ENCODE measurements around the gene RHBDD3. TPM values are rescaled to one million over a fixed set of nuclear protein-coding genes. Genes with fewer than 3 reads are reported as not detected.

Gene RHBDD3
- total and polyA plus RNA-seq, 8 donors: 24.1 to 41.8 (median 31.8) TPM

DNA sequence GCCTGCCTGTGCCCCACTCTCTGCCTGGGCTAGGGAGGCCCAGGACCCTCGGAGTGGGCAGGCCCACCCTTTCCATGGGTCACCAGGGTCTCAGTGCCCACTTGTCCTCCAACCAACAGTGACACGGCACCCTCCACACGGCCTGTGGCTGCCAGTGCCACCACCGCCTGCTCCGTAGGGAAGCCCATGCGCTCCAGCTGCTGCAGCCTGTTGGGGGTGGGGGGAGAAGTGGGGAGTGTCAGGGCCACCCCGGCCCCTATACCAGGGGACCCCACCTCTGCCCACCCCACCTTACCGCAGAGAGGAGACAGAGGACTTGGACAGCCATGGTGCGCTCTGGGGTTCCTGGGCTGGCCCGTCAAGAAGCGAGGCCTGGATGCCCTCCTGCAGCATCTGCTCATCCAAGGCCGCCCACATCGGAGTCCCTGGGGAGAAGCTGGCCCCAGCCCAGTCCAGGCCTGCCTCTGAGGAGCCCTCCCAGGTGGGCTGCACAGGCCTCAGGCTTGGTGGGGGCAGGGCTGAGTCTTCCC is 7.7 kb downstream of the RHBDD3 start:
- DNase-seq: no peak
- Histone ChIP-seq H3K27ac (no peak overlapping the region), H3K36me3 (peaks cover 0 to 38% of the 10 kb centered on the region in 2 donors), H3K4me1 (no peaks in the 10 kb centered on the region), H3K4me3 (no peak overlapping the region), H3K27me3 (no peaks in the 10 kb centered on the region), H3K9me3 (no peaks in the 10 kb centered on the region)
- intact Hi-C loops (cut with DNase I): no loop called here
- no peak for TF ChIP-seq CTCF (IDR thresholded peaks at IDR 0.05)
- no peak for ATAC-seq

- Histone ChIP-seq H3K36me3 (peaks cover 0 to 31% of the 10 kb centered on the region in 2 donors), H3K9me3 (no peaks in the 10 kb centered on the region), H3K4me3 (no peak overlapping the region), H3K27ac (no peak overlapping the region), H3K27me3 (no peaks in the 10 kb centered on the region), H3K4me1 (no peaks in the 10 kb centered on the region)
- intact Hi-C loops (cut with DNase I): loop anchor here in 1 of 2 donors (10.0 kb wide), 1 partner anchor 405 kb away; no protein-coding TSS in a partner anchor
- DNase-seq: no peak
- TF ChIP-seq CTCF (IDR thresholded peaks at IDR 0.05): no peak
- ATAC-seq: no peak
Observed at GRCh38 chr22:29259253-29259899, 8.4 kb downstream of the RHBDD3 start.

DNA sequence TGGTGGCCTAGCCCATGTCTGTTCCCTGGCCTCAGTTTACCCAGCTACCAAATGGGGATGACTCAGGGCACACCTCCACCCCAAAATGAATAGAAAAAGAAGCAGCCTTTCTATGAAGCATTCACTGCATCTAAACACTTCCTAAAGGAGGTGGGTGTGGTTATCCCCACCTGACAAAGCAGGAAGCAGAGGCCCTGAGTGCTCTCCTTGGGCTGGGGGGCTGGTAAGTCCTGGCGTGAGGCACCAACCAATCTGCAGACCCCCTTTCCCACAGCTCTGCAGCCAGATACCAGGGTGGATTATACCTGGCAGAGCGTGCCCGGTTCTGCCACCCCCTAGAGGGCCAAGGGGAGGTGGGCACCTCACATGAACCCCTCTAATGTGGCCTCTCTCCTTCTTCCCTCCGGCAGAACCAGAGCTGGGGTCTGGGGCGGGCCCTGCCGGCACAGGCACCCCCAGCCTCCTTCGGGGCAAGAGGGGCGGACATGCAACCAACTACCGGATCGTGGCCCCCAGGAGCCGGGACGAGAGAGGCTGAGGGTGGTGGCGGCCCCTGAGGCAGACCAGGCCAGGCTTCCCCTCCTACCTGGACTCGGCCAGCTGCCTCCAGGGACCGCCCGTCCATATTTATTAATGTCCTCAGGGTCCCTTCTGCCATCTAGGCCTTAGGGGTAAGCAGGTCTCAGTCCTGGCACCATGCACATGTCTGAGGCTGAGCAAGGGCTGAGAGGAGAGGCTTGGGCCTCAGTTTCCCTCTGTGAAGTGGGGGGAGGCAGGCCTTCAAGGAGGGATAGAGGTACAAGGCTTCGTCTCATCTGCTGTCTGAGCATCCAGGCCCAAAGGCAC is 9.2 kb downstream of the RHBDD3 start:
- peaks cover 0 to 24% of the 10 kb centered on the region in 2 donors for H3K36me3 ChIP-seq
- intact Hi-C loops (cut with DNase I): loop anchor here in 1 of 2 donors (10.0 kb wide), 1 partner anchor 404 kb away; no protein-coding TSS in a partner anchor
- no peak overlapping the region for H3K27ac ChIP-seq
- ATAC-seq: no peak
- H3K4me3 ChIP-seq: no peak overlapping the region
- H3K27me3 ChIP-seq: no peaks in the 10 kb centered on the region
- no peak for TF ChIP-seq CTCF (IDR thresholded peaks at IDR 0.05)
- no peaks in the 10 kb centered on the region for H3K4me1 ChIP-seq
- H3K9me3 ChIP-seq: no peaks in the 10 kb centered on the region
- no peak for DNase-seq

DNA sequence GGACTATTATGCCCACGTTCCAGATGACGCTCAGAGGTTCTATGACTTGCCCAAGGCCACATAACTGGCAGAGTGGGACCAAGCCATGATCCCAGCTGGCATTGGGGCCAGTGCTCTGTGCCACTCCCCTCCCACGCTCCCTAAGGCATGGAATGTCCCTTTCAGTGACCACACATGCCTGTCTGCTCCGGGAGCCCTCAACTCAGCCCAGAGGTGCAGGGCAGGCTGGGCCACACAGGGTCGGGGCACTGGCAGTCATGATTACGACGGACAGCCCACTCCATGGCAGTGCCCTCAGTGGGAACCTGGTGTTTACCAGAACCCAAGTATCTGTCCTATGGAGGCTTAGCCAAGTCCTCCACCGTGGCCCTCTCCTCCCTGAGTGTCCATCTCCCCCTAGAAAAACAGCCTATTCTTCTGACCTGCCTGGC is 10.0 kb downstream of the RHBDD3 start:
- H3K9me3 ChIP-seq: no peaks in the 10 kb centered on the region
- intact Hi-C loops (cut with DNase I): loop anchor here in 1 of 2 donors (10.0 kb wide), 1 partner anchor 403 kb away; no protein-coding TSS in a partner anchor
- TF ChIP-seq CTCF (IDR thresholded peaks at IDR 0.05): no peak
- no peak overlapping the region for H3K27ac ChIP-seq
- H3K36me3 ChIP-seq: peaks cover 0 to 21% of the 10 kb centered on the region in 2 donors
- ATAC-seq (no peak), DNase-seq (no peak)
- H3K27me3 ChIP-seq: no peaks in the 10 kb centered on the region
- H3K4me1 ChIP-seq: no peaks in the 10 kb centered on the region
- H3K4me3 ChIP-seq: no peak overlapping the region
